ENCODE measurements around the gene MYO10.

- TF ChIP-seq, protein P1, sequence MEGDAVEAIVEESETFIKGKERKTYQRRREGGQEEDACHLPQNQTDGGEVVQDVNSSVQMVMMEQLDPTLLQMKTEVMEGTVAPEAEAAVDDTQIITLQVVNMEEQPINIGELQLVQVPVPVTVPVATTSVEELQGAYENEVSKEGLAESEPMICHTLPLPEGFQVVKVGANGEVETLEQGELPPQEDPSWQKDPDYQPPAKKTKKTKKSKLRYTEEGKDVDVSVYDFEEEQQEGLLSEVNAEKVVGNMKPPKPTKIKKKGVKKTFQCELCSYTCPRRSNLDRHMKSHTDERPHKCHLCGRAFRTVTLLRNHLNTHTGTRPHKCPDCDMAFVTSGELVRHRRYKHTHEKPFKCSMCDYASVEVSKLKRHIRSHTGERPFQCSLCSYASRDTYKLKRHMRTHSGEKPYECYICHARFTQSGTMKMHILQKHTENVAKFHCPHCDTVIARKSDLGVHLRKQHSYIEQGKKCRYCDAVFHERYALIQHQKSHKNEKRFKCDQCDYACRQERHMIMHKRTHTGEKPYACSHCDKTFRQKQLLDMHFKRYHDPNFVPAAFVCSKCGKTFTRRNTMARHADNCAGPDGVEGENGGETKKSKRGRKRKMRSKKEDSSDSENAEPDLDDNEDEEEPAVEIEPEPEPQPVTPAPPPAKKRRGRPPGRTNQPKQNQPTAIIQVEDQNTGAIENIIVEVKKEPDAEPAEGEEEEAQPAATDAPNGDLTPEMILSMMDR (IDR thresholded peaks at IDR 0.05): no peak
- no peak for TF ChIP-seq POLR2A (IDR thresholded peaks at IDR 0.05)
These were observed 275.1 kb downstream of the MYO10 start for GRCh38 chr5:16660982-16661381.

Data from breast epithelium (tissue), 3 donors.